OCI-LY7 (cell line): ENCODE measurements around the gene ATG10. TPM values are rescaled to one million over a fixed set of nuclear protein-coding genes. Genes with fewer than 3 reads are reported as not detected.
A peak's percentile ranks its signal among the peaks of the same experiment; 100 is the strongest.

Source experiments
- BruUV-seq: library from RNA; stranded (reverse); fragments of 400-500 nt; replicated peaks from 2 replicates; lab custom pipeline; 2021; lab: Mats Ljungman, UMichigan
- CTCF ChIA-PET: fragments of 300-600 bp; sonication (Branson Sonifier 250); formaldehyde crosslinking; loops from one replicate; lab custom pipeline; 2022; ENCODE audit warnings: antibody characterized with exemption; ENCODE audit not compliant: unreplicated experiment; lab: Charles Lee
- POLR2A ChIA-PET: fragments of 300-600 bp; sonication (Branson Sonifier 250); formaldehyde crosslinking; loops from one replicate; lab custom pipeline; 2022; ENCODE audit warnings: antibody characterized with exemption; lab: Charles Lee
- DNase-seq: peaks from one replicate; pipeline ENCODE4 v3.0.0-alpha.2; 2015; ENCODE audit warnings: low spot score
- H2AFZ ChIP-seq: fragments of 200-600 bp; sonication (generic), shearing (Covaris generic); 2 replicates; pipeline ENCODE4 v1.6.1; 2014; ENCODE audit warnings: mild to moderate bottlenecking, antibody characterized with exemption, low read length, moderate library complexity
- H3K27ac ChIP-seq: fragments of 200-600 bp; sonication (generic); 2 replicates; pipeline ENCODE4 v1.5.1; 2014; ENCODE audit warnings: mixed run types, low read depth, mild to moderate bottlenecking, moderate library complexity, low read length, inconsistent platforms; ENCODE audit not compliant: poor library complexity, severe bottlenecking
- H3K36me3 ChIP-seq: fragments of 200-600 bp; sonication (generic); 2 replicates; pipeline ENCODE4 v1.6.1; 2014; ENCODE audit warnings: mild to moderate bottlenecking, antibody characterized with exemption, low read length, moderate library complexity, mixed read lengths; ENCODE audit not compliant: insufficient read depth
- H3K4me1 ChIP-seq: fragments of 200-600 bp; sonication (generic); 2 replicates; pipeline ENCODE4 v1.5.1; 2014; ENCODE audit warnings: mild to moderate bottlenecking, low read length; ENCODE audit not compliant: insufficient read depth, poor library complexity, severe bottlenecking
- H3K4me2 ChIP-seq: fragments of 200-600 bp; sonication (generic); 2 replicates; pipeline ENCODE4 v1.6.1; 2014; ENCODE audit warnings: mild to moderate bottlenecking, low read length
- H3K4me3 ChIP-seq: fragments of 200-600 bp; sonication (generic); 2 replicates; pipeline ENCODE4 v1.5.1; 2014; ENCODE audit warnings: mild to moderate bottlenecking, low read depth, low read length; ENCODE audit not compliant: poor library complexity, severe bottlenecking
- H3K79me2 ChIP-seq: fragments of 200-600 bp; sonication (generic); 2 replicates; pipeline ENCODE4 v1.6.1; 2016; ENCODE audit warnings: low read depth, mild to moderate bottlenecking, low read length, moderate library complexity, mixed read lengths; ENCODE audit not compliant: insufficient read depth
- H3K9me2 ChIP-seq: fragments of 200-600 bp; sonication (generic); 2 replicates; pipeline ENCODE4 v1.6.1; 2016; ENCODE audit warnings: mild to moderate bottlenecking, low read length, mixed read lengths; ENCODE audit not compliant: insufficient read depth
- H3K9me3 ChIP-seq: fragments of 200-600 bp; sonication (generic); 2 replicates; pipeline ENCODE4 v1.6.1; 2014; ENCODE audit warnings: mild to moderate bottlenecking, mixed run types, low read length, mixed read lengths
- H4K20me1 ChIP-seq: fragments of 200-600 bp; sonication (generic); 2 replicates; pipeline ENCODE4 v1.6.1; 2014; ENCODE audit warnings: mild to moderate bottlenecking, antibody characterized with exemption, low read length, moderate library complexity, mixed read lengths; ENCODE audit not compliant: insufficient read depth
- CTCF ChIP-seq: fragments of 200-600 bp; sonication (generic); conservative IDR thresholded peaks from 2 replicates; pipeline ENCODE4 v1.5.1; 2014; ENCODE audit warnings: mild to moderate bottlenecking, antibody characterized with exemption, low read length, moderate library complexity, mixed read lengths
- EZH2phosphoT487 ChIP-seq: fragments of 200-600 bp; sonication (generic); IDR thresholded peaks from 2 replicates; pipeline ENCODE4 v1.6.1; 2018; ENCODE audit warnings: low read depth, borderline replicate concordance, mild to moderate bottlenecking, mixed run types, antibody characterized with exemption, low read length, moderate library complexity, mixed read lengths
- intact Hi-C: fragments of 100-400 bp; cut with micrococcal nuclease; formaldehyde crosslinking; loops from one replicate; pipeline ENCODE4 v1.10.0; 2022; ENCODE audit not compliant: unreplicated experiment
- total RNA-seq, 2 experiments: library from RNA; depleted of rRNA in 1 of 2; stranded (reverse); fragments of >200 nt in 1 of 2; shearing (Covaris generic) in 1 of 2; gene quantifications; 2 replicates each; pipeline ENCODE4 v1.2.3, GENCODE V29; 2014 to 2022

Gene ATG10
- total RNA-seq, 2 experiments from 2014 or later: 5.4 to 14.8 TPM

GRCh38 chr5:82222597-82223574 is 251.1 kb downstream of the ATG10 start:
- no peaks in the 10 kb centered on the region for H4K20me1 ChIP-seq
- H3K27ac ChIP-seq: no peak overlapping the region
- H3K9me2 ChIP-seq: no peaks in the 10 kb centered on the region
- intact Hi-C loops: loop anchor here (10.0 kb wide), 3 partner anchors 118 to 718 kb away; partner anchors contain the start of gene SSBP2
- no TSS peak for BruUV-seq
- no peak overlapping the region for H3K4me2 ChIP-seq
- TF ChIP-seq EZH2phosphoT487: no peak
- TF ChIP-seq CTCF: no peak
- ChIA-PET POLR2A (interaction anchor here (0.5 to 1.0 kb wide), 3 partner anchors 8 to 836 kb away, joined by 3 to 4 read pairs (median 4); no protein-coding TSS in a partner anchor), CTCF (no interaction called here)
- H3K36me3 ChIP-seq: no peaks in the 10 kb centered on the region
- H3K79me2 ChIP-seq: no peaks in the 10 kb centered on the region
- no peak for DNase-seq
- no peaks in the 10 kb centered on the region for H3K9me3 ChIP-seq
- no peaks in the 10 kb centered on the region for H3K4me1 ChIP-seq
- no peak overlapping the region for H2AFZ ChIP-seq
- no peak overlapping the region for H3K4me3 ChIP-seq

GRCh38 chr5:82225525-82226172 is 253.8 kb downstream of the ATG10 start:
- H3K4me2 ChIP-seq: no peak overlapping the region
- H4K20me1 ChIP-seq: no peaks in the 10 kb centered on the region
- POLR2A ChIA-PET: interaction anchor here (0.8 to 1.1 kb wide), 2 partner anchors 11 to 22 kb away, joined by 3 read pairs; no protein-coding TSS in a partner anchor
- intact Hi-C loops: loop anchor here (1.0 to 10.0 kb wide), 6 partner anchors 51 to 801 kb away; partner anchors contain the start of gene SSBP2
- H3K4me1 ChIP-seq: no peaks in the 10 kb centered on the region
- no peaks in the 10 kb centered on the region for H3K79me2 ChIP-seq
- CTCF ChIA-PET: no interaction called here
- no peak overlapping the region for H2AFZ ChIP-seq
- peak; percentile 65 for DNase-seq
- TF ChIP-seq EZH2phosphoT487 (no peak), CTCF (peak; percentile 95)
- no peak overlapping the region for H3K4me3 ChIP-seq
- H3K9me3 ChIP-seq: no peaks in the 10 kb centered on the region
- H3K9me2 ChIP-seq: no peaks in the 10 kb centered on the region
- H3K27ac ChIP-seq: no peak overlapping the region
- no peaks in the 10 kb centered on the region for H3K36me3 ChIP-seq
- no TSS peak for BruUV-seq
